WTC11 (cell line): ENCODE measurements around the gene PEAK3. TPM values are rescaled to one million over a fixed set of nuclear protein-coding genes. Genes with fewer than 3 reads are reported as not detected.

ENCODE experiments used
- ATAC-seq: fragments of 200-7000 bp; cut with Tn5 transposase; 2 replicates; pipeline ENCODE4 v1.10.0; 2021; ENCODE audit warnings: mild to moderate bottlenecking, moderate library complexity
- CTCF ChIA-PET: fragments of 300-600 bp; sonication (Branson Sonifier 250); formaldehyde crosslinking; loops from one replicate; lab custom pipeline; 2021; ENCODE audit warnings: antibody characterized with exemption; lab: Charles Lee
- POLR2A ChIA-PET: fragments of 350-600 bp; sonication (Branson Sonifier 250); formaldehyde crosslinking; loops from one replicate; lab custom pipeline; 2021; ENCODE audit warnings: antibody characterized with exemption; lab: Charles Lee
- DNase-seq: peaks from one replicate; pipeline ENCODE4 v3.0.0; 2021; ENCODE audit warnings: low spot score
- H3K27ac Mint-ChIP-seq: 2 replicates; pipeline ENCODE4 v1.8.0; 2021; ENCODE audit warnings: mixed read lengths
- H3K27me3 Mint-ChIP-seq: 2 replicates; pipeline ENCODE4 v1.8.0; 2021; ENCODE audit warnings: low read depth, mild to moderate bottlenecking, moderate library complexity, mixed read lengths
- H3K36me3 Mint-ChIP-seq: 2 replicates; pipeline ENCODE4 v1.8.0; 2021; ENCODE audit warnings: mixed read lengths
- H3K4me1 Mint-ChIP-seq: 2 replicates; pipeline ENCODE4 v1.8.0; 2022; ENCODE audit warnings: mixed read lengths
- H3K4me3 Mint-ChIP-seq: 2 replicates; pipeline ENCODE4 v1.8.0; 2021; ENCODE audit warnings: mild to moderate bottlenecking, moderate library complexity, mixed read lengths
- H3K9me3 Mint-ChIP-seq: 2 replicates; pipeline ENCODE4 v1.8.0; 2021; ENCODE audit warnings: mixed read lengths
- CREM ChIP-seq: sonication (generic); formaldehyde crosslinking; IDR thresholded peaks from 2 replicates; pipeline ENCODE4 v1.8.1; 2022; ENCODE audit warnings: mild to moderate bottlenecking, missing genetic modification reagents, moderate library complexity
- ELF4 ChIP-seq: sonication (generic); formaldehyde crosslinking; IDR thresholded peaks from 2 replicates; pipeline ENCODE4 v1.8.1; 2022; ENCODE audit warnings: low read depth, mild to moderate bottlenecking, moderate library complexity, missing genetic modification reagents
- ESRRA ChIP-seq: sonication (generic); formaldehyde crosslinking; IDR thresholded peaks from 2 replicates; pipeline ENCODE4 v1.8.1; 2022; ENCODE audit warnings: mild to moderate bottlenecking, missing genetic modification reagents, borderline replicate concordance
- ETV6 ChIP-seq: sonication (generic); formaldehyde crosslinking; IDR thresholded peaks from 2 replicates; pipeline ENCODE4 v1.8.1; 2022; ENCODE audit warnings: mild to moderate bottlenecking, missing genetic modification reagents
- FOXK1 ChIP-seq: sonication (generic); formaldehyde crosslinking; IDR thresholded peaks from 2 replicates; pipeline ENCODE4 v1.8.0; 2022; ENCODE audit warnings: mild to moderate bottlenecking, moderate library complexity, missing genetic modification reagents
- GABPB1 ChIP-seq: sonication (generic); formaldehyde crosslinking; IDR thresholded peaks from 2 replicates; pipeline ENCODE4 v1.8.1; 2023; ENCODE audit warnings: mild to moderate bottlenecking, missing genetic modification reagents
- GRHL2 ChIP-seq: fragments of 250-450 bp; sonication (Bioruptor Pico); IDR thresholded peaks from 2 replicates; pipeline ENCODE4 v1.8.0; 2022; ENCODE audit warnings: mild to moderate bottlenecking, moderate library complexity; ENCODE audit not compliant: insufficient replicate concordance, severe bottlenecking
- NFE2L1 ChIP-seq: sonication (generic); formaldehyde crosslinking; IDR thresholded peaks from 2 replicates; pipeline ENCODE4 v1.8.1; 2023; ENCODE audit warnings: missing genetic modification reagents
- NR3C1 ChIP-seq: sonication (generic); formaldehyde crosslinking; conservative IDR thresholded peaks from 2 replicates; pipeline ENCODE4 v1.8.1; 2023; ENCODE audit warnings: low read depth, mild to moderate bottlenecking, missing genetic modification reagents
- OVOL2 ChIP-seq: fragments of 250-450 bp; sonication (Bioruptor Pico); IDR thresholded peaks from 2 replicates; pipeline ENCODE4 v1.9.0; 2021; ENCODE audit warnings: mild to moderate bottlenecking, borderline replicate concordance
- SMAD3 ChIP-seq: sonication (generic); formaldehyde crosslinking; IDR thresholded peaks from 2 replicates; pipeline ENCODE4 v1.8.0; 2022; ENCODE audit warnings: missing genetic modification reagents, mild to moderate bottlenecking, borderline replicate concordance
- TEAD1 ChIP-seq: sonication (generic); formaldehyde crosslinking; IDR thresholded peaks from 2 replicates; pipeline ENCODE4 v1.8.0; 2022; ENCODE audit warnings: mild to moderate bottlenecking, missing genetic modification reagents
- ZNF121 ChIP-seq: sonication (generic); formaldehyde crosslinking; IDR thresholded peaks from 2 replicates; pipeline ENCODE4 v1.8.0; 2023; ENCODE audit warnings: missing genetic modification reagents
- ZNF416 ChIP-seq: fragments of 250-450 bp; sonication (Bioruptor Pico); IDR thresholded peaks from 2 replicates; pipeline ENCODE4 v1.9.0; 2021; ENCODE audit warnings: mild to moderate bottlenecking, inconsistent platforms
- ZNF423 ChIP-seq: fragments of 250-450 bp; sonication (Bioruptor Pico); IDR thresholded peaks from 2 replicates; pipeline ENCODE4 v2.1.2; 2022; ENCODE audit warnings: mild to moderate bottlenecking, moderate library complexity
- total RNA-seq: library from RNA; stranded (reverse); gene quantifications from 3 replicates; pipeline ENCODE4 v1.2.3, GENCODE V29; 2021
- TF ChIP-seq, protein P1 (sequence below): fragments of 250-450 bp; sonication (Bioruptor Pico); IDR thresholded peaks from 2 replicates; pipeline ENCODE4 v1.8.0; 2021; ENCODE audit warnings: mild to moderate bottlenecking
- TF ChIP-seq, protein P2 (sequence below): sonication (generic); formaldehyde crosslinking; conservative IDR thresholded peaks from 2 replicates; pipeline ENCODE4 v1.8.1; 2023; ENCODE audit warnings: mild to moderate bottlenecking, low read depth, missing genetic modification reagents, moderate library complexity
- TF ChIP-seq, protein P3 (sequence below): sonication (generic); formaldehyde crosslinking; IDR thresholded peaks from 2 replicates; pipeline ENCODE4 v1.8.1; 2023; ENCODE audit warnings: mild to moderate bottlenecking, missing genetic modification reagents, borderline replicate concordance
- TF ChIP-seq, protein P4 (sequence below): fragments of 250-450 bp; sonication (Bioruptor Pico); IDR thresholded peaks from 2 replicates; pipeline ENCODE4 v1.9.0; 2021; ENCODE audit warnings: mild to moderate bottlenecking
- TF ChIP-seq, protein P5 (sequence below): sonication (generic); formaldehyde crosslinking; IDR thresholded peaks from 2 replicates; pipeline ENCODE4 v1.8.0; 2022; ENCODE audit warnings: mild to moderate bottlenecking, missing genetic modification reagents
- TF ChIP-seq, protein P6 (sequence below): sonication (generic); formaldehyde crosslinking; IDR thresholded peaks from 2 replicates; pipeline ENCODE4 v1.8.1; 2022; ENCODE audit warnings: low read depth, missing genetic modification reagents, borderline replicate concordance

Gene PEAK3
- total RNA-seq, 1 experiment from 2014 or later: not detected

DNA sequence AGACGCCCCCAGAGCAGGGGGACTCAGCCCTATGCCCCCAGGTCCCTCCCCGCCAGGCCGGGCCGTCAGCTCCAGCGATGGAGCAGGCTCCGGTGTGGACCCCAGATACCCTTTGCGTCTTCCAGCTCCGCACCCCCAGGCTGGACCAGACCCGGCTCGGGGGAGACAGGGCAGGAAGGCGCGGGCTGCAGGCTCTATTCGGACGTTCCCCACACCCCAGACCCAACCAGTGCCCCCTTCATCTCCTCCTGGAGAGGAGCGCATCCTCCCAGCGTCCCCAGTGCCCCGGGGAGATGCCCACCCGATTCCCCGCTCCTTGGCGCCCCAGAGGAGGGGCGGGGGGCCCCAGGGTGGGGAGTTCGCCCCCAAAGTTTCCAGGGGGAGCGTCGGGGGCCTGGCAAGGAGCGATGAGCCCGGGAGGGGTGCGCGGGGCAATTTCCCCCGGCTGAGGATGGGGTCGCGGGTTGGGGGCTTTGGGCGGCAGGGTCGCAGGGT, 25.6 kb upstream of the PEAK3 start:
- Mint-ChIP-seq H3K27ac (no peak overlapping the region), H3K27me3 (peaks cover 20% of the 10 kb centered on the region), H3K4me3 (peak overlapping the region; percentile 38), H3K4me1 (peaks cover 7% of the 10 kb centered on the region), H3K36me3 (no peaks in the 10 kb centered on the region), H3K9me3 (no peaks in the 10 kb centered on the region)
- ATAC-seq (peak; percentile 12), DNase-seq (no peak)
- POLR2A ChIA-PET: no interaction called here
- TF ChIP-seq ZNF416 (CRISPR knock-in tag): no peak
- TF ChIP-seq, protein P1, sequence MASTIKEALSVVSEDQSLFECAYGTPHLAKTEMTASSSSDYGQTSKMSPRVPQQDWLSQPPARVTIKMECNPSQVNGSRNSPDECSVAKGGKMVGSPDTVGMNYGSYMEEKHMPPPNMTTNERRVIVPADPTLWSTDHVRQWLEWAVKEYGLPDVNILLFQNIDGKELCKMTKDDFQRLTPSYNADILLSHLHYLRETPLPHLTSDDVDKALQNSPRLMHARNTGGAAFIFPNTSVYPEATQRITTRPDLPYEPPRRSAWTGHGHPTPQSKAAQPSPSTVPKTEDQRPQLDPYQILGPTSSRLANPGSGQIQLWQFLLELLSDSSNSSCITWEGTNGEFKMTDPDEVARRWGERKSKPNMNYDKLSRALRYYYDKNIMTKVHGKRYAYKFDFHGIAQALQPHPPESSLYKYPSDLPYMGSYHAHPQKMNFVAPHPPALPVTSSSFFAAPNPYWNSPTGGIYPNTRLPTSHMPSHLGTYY (CRISPR knock-in tag): no peak
- no peak for TF ChIP-seq ZNF121 (CRISPR knock-in tag)
- TF ChIP-seq ESRRA (CRISPR knock-in tag): no peak
- TF ChIP-seq OVOL2 (CRISPR knock-in tag): no peak
- no peak for TF ChIP-seq SMAD3
- no peak for TF ChIP-seq GABPB1 (CRISPR knock-in tag)
- no peak for TF ChIP-seq GRHL2 (CRISPR knock-in tag)
- TF ChIP-seq ETV6 (CRISPR knock-in tag): no peak
- TF ChIP-seq NR3C1 (CRISPR knock-in tag): no peak
- TF ChIP-seq, protein P2, sequence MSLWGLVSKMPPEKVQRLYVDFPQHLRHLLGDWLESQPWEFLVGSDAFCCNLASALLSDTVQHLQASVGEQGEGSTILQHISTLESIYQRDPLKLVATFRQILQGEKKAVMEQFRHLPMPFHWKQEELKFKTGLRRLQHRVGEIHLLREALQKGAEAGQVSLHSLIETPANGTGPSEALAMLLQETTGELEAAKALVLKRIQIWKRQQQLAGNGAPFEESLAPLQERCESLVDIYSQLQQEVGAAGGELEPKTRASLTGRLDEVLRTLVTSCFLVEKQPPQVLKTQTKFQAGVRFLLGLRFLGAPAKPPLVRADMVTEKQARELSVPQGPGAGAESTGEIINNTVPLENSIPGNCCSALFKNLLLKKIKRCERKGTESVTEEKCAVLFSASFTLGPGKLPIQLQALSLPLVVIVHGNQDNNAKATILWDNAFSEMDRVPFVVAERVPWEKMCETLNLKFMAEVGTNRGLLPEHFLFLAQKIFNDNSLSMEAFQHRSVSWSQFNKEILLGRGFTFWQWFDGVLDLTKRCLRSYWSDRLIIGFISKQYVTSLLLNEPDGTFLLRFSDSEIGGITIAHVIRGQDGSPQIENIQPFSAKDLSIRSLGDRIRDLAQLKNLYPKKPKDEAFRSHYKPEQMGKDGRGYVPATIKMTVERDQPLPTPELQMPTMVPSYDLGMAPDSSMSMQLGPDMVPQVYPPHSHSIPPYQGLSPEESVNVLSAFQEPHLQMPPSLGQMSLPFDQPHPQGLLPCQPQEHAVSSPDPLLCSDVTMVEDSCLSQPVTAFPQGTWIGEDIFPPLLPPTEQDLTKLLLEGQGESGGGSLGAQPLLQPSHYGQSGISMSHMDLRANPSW (CRISPR knock-in tag): no peak
- CTCF ChIA-PET: interaction anchor here (0.5 to 2.4 kb wide), 4 partner anchors 8 to 469 kb away, joined by 3 to 11 read pairs (median 6); no protein-coding TSS in a partner anchor

DNA sequence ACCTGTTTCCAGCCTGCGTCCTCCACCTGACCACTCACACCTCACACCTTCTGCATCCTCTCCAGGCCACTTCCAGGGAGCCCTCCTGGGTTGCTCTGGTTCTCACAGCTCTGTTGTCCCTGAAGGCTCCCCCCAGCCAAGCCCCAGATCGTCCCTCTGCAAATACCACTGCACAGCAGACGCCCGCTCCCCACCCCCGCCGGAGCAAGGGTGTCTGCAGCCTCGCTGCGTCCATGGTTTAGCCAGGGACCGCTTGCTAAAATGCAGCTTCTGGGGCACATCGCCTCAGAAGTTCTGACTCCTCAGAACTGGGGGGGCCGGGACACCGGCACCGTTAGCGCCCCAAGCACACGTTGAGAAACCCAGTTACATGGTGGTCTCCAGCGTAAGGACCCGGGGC, 25.0 kb upstream of the PEAK3 start:
- Mint-ChIP-seq H3K27me3 (peaks cover 20% of the 10 kb centered on the region), H3K36me3 (no peaks in the 10 kb centered on the region), H3K4me3 (peak overlapping the region; percentile 20; the same call in 1 of the 2 replicates), H3K27ac (no peak overlapping the region), H3K9me3 (no peaks in the 10 kb centered on the region), H3K4me1 (peaks cover 7% of the 10 kb centered on the region)
- ChIA-PET POLR2A (no interaction called here), CTCF (interaction anchor here (0.6 to 2.4 kb wide), 4 partner anchors 9 to 286 kb away, joined by 3 to 11 read pairs (median 6); no protein-coding TSS in a partner anchor)
- ATAC-seq: no peak
- no peak for DNase-seq
- TF ChIP-seq CREM (CRISPR knock-in tag): no peak
- TF ChIP-seq, protein P3, sequence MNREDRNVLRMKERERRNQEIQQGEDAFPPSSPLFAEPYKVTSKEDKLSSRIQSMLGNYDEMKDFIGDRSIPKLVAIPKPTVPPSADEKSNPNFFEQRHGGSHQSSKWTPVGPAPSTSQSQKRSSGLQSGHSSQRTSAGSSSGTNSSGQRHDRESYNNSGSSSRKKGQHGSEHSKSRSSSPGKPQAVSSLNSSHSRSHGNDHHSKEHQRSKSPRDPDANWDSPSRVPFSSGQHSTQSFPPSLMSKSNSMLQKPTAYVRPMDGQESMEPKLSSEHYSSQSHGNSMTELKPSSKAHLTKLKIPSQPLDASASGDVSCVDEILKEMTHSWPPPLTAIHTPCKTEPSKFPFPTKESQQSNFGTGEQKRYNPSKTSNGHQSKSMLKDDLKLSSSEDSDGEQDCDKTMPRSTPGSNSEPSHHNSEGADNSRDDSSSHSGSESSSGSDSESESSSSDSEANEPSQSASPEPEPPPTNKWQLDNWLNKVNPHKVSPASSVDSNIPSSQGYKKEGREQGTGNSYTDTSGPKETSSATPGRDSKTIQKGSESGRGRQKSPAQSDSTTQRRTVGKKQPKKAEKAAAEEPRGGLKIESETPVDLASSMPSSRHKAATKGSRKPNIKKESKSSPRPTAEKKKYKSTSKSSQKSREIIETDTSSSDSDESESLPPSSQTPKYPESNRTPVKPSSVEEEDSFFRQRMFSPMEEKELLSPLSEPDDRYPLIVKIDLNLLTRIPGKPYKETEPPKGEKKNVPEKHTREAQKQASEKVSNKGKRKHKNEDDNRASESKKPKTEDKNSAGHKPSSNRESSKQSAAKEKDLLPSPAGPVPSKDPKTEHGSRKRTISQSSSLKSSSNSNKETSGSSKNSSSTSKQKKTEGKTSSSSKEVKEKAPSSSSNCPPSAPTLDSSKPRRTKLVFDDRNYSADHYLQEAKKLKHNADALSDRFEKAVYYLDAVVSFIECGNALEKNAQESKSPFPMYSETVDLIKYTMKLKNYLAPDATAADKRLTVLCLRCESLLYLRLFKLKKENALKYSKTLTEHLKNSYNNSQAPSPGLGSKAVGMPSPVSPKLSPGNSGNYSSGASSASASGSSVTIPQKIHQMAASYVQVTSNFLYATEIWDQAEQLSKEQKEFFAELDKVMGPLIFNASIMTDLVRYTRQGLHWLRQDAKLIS: no peak
- TF ChIP-seq ZNF423 (CRISPR knock-in tag): no peak
- TF ChIP-seq FOXK1 (CRISPR knock-in tag): no peak
- no peak for TF ChIP-seq ZNF121 (CRISPR knock-in tag)
- TF ChIP-seq NFE2L1 (CRISPR knock-in tag): no peak
- TF ChIP-seq TEAD1 (CRISPR knock-in tag): no peak
- TF ChIP-seq ELF4 (CRISPR knock-in tag): no peak
- TF ChIP-seq SMAD3: no peak
- TF ChIP-seq, protein P4, sequence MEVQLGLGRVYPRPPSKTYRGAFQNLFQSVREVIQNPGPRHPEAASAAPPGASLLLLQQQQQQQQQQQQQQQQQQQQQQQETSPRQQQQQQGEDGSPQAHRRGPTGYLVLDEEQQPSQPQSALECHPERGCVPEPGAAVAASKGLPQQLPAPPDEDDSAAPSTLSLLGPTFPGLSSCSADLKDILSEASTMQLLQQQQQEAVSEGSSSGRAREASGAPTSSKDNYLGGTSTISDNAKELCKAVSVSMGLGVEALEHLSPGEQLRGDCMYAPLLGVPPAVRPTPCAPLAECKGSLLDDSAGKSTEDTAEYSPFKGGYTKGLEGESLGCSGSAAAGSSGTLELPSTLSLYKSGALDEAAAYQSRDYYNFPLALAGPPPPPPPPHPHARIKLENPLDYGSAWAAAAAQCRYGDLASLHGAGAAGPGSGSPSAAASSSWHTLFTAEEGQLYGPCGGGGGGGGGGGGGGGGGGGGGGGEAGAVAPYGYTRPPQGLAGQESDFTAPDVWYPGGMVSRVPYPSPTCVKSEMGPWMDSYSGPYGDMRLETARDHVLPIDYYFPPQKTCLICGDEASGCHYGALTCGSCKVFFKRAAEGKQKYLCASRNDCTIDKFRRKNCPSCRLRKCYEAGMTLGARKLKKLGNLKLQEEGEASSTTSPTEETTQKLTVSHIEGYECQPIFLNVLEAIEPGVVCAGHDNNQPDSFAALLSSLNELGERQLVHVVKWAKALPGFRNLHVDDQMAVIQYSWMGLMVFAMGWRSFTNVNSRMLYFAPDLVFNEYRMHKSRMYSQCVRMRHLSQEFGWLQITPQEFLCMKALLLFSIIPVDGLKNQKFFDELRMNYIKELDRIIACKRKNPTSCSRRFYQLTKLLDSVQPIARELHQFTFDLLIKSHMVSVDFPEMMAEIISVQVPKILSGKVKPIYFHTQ (CRISPR knock-in tag): no peak
- no peak for TF ChIP-seq GRHL2 (CRISPR knock-in tag)
- TF ChIP-seq, protein P5, sequence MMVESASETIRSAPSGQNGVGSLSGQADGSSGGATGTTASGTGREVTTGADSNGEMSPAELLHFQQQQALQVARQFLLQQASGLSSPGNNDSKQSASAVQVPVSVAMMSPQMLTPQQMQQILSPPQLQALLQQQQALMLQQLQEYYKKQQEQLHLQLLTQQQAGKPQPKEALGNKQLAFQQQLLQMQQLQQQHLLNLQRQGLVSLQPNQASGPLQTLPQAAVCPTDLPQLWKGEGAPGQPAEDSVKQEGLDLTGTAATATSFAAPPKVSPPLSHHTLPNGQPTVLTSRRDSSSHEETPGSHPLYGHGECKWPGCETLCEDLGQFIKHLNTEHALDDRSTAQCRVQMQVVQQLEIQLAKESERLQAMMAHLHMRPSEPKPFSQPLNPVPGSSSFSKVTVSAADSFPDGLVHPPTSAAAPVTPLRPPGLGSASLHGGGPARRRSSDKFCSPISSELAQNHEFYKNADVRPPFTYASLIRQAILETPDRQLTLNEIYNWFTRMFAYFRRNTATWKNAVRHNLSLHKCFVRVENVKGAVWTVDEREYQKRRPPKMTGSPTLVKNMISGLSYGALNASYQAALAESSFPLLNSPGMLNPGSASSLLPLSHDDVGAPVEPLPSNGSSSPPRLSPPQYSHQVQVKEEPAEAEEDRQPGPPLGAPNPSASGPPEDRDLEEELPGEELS: no peak
- TF ChIP-seq, protein P6, sequence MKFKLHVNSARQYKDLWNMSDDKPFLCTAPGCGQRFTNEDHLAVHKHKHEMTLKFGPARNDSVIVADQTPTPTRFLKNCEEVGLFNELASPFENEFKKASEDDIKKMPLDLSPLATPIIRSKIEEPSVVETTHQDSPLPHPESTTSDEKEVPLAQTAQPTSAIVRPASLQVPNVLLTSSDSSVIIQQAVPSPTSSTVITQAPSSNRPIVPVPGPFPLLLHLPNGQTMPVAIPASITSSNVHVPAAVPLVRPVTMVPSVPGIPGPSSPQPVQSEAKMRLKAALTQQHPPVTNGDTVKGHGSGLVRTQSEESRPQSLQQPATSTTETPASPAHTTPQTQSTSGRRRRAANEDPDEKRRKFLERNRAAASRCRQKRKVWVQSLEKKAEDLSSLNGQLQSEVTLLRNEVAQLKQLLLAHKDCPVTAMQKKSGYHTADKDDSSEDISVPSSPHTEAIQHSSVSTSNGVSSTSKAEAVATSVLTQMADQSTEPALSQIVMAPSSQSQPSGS (CRISPR knock-in tag): no peak
